Keratinocyte (primary cell): ENCODE results near the gene RLBP1. TPM values are rescaled to one million over a fixed set of nuclear protein-coding genes. Genes with fewer than 3 reads are reported as not detected.

ENCODE experiments used
- DNase-seq: peaks from one replicate; pipeline ENCODE4 v3.0.0-alpha.2; 2011; ENCODE audit warnings: low read depth, missing footprints, low spot score
- FAIRE-seq: peaks from 2 replicates; lab custom pipeline; 2011; peaks lifted over from hg19 to GRCh38; lab: Jason Lieb, UNC
- H2AFZ ChIP-seq: 2 replicates; pipeline ENCODE4 v1.6.0; 2012; ENCODE audit warnings: low read length, control low read depth, inconsistent platforms; ENCODE audit not compliant: control insufficient read depth
- H3K27ac ChIP-seq: 2 replicates; pipeline ENCODE4 v1.5.1; 2011; ENCODE audit warnings: low read length; ENCODE audit not compliant: control insufficient read depth, insufficient read depth
- H3K27me3 ChIP-seq: 3 replicates; pipeline ENCODE4 v1.6.0; 2011; ENCODE audit warnings: low read length; ENCODE audit not compliant: control insufficient read depth, insufficient read depth; ENCODE audit errors: extremely low read depth
- H3K36me3 ChIP-seq, 2 experiments: 2 replicates in 1 of 2; 3 replicates in 1 of 2; pipeline ENCODE4 v1.5.1; 2011; ENCODE audit warnings: low read length in 2 of 2, mild to moderate bottlenecking in 1 of 2; ENCODE audit not compliant: control insufficient read depth in 2 of 2, insufficient read depth in 2 of 2; ENCODE audit errors: extremely low read depth in 1 of 2
- H3K4me1 ChIP-seq: 3 replicates; pipeline ENCODE4 v1.5.1; 2011; ENCODE audit warnings: low read length; ENCODE audit not compliant: control insufficient read depth, insufficient read depth; ENCODE audit errors: extremely low read depth
- H3K4me2 ChIP-seq: 3 replicates; pipeline ENCODE4 v1.6.0; 2011; ENCODE audit warnings: low read depth, low read length; ENCODE audit not compliant: control insufficient read depth, insufficient read depth; ENCODE audit errors: extremely low read depth
- H3K4me3 ChIP-seq, 3 experiments: fragments of 200-600 bp in 1 of 3; sonication (generic) in 1 of 3; 2 replicates in 2 of 3; 3 replicates in 1 of 3; pipeline ENCODE4 v1.5.1; 2011 to 2016; ENCODE audit warnings: low read length in 3 of 3, mild to moderate bottlenecking in 3 of 3, control low read depth in 2 of 3, inconsistent platforms in 1 of 3, low read depth in 1 of 3, mixed read lengths in 1 of 3, mixed run types in 1 of 3, moderate library complexity in 1 of 3; ENCODE audit not compliant: control insufficient read depth in 2 of 3, insufficient read depth in 2 of 3; ENCODE audit errors: extremely low read depth in 1 of 3
- H3K79me2 ChIP-seq: 2 replicates; pipeline ENCODE4 v1.6.0; 2012; ENCODE audit warnings: low read length; ENCODE audit not compliant: control insufficient read depth, insufficient read depth
- H3K9ac ChIP-seq: 3 replicates; pipeline ENCODE4 v1.6.0; 2011; ENCODE audit warnings: low read length; ENCODE audit not compliant: control insufficient read depth, insufficient read depth; ENCODE audit errors: extremely low read depth
- H3K9me1 ChIP-seq: 3 replicates; pipeline ENCODE4 v1.6.0; 2011; ENCODE audit warnings: low read length; ENCODE audit not compliant: control insufficient read depth, insufficient read depth; ENCODE audit errors: extremely low read depth
- H3K9me3 ChIP-seq: 2 replicates; pipeline ENCODE4 v1.5.1; 2012; ENCODE audit warnings: low read depth, low read length; ENCODE audit not compliant: control insufficient read depth
- H4K20me1 ChIP-seq: 3 replicates; pipeline ENCODE4 v1.6.0; 2011; ENCODE audit warnings: low read length; ENCODE audit not compliant: control insufficient read depth, insufficient read depth; ENCODE audit errors: extremely low read depth
- EZH2 ChIP-seq: IDR thresholded peaks from one replicate; pipeline ENCODE4 v1.6.1; 2012; ENCODE audit warnings: inconsistent platforms, mild to moderate bottlenecking, low read length, moderate library complexity
- dilution Hi-C: fragments of 300-500 bp; cut with MboI; formaldehyde crosslinking; loops from one replicate; pipeline ENCODE4 v1.7.0; 2020; ENCODE audit warnings: low sequenced_read_pairs; ENCODE audit not compliant: extremely low pct_ligation_motif_present
- polyA plus RNA-seq, 5 experiments: library from polyadenylated mRNA; depleted of rRNA in 3 of 5; stranded (reverse) in 3 of 5; stranded (forward) in 1 of 5; unstranded in 1 of 5; fragments of >200 nt; gene quantifications; 1 replicate in 1 of 5; 2 replicates in 3 of 5; 3 replicates in 1 of 5; pipeline versions ENCODE4 v1.2.1 to v1.2.3, GENCODE V29; 2011 to 2012; ENCODE audit warnings: missing spikeins in 2 of 5, low read depth in 1 of 5, low replicate concordance in 1 of 5
- TF ChIP-seq, protein P1 (sequence below), 3 experiments: IDR thresholded peaks in 1 of 3; conservative IDR thresholded peaks in 1 of 3; optimal IDR thresholded peaks in 1 of 3; 2 replicates in 2 of 3; 3 replicates in 1 of 3; pipeline versions ENCODE3 to v1.5.1; 2011; ENCODE audit warnings: low read length in 3 of 3, mild to moderate bottlenecking in 3 of 3, moderate library complexity in 2 of 3, control low read depth in 1 of 3, inconsistent platforms in 1 of 3; ENCODE audit not compliant: insufficient read depth in 2 of 3; ENCODE audit errors: extremely low read depth in 1 of 3

Gene RLBP1
- polyA plus RNA-seq, 1 donor (not counting 4 experiments of a cell fraction or from before 2014, with no cell fraction given) = not detected

DNA sequence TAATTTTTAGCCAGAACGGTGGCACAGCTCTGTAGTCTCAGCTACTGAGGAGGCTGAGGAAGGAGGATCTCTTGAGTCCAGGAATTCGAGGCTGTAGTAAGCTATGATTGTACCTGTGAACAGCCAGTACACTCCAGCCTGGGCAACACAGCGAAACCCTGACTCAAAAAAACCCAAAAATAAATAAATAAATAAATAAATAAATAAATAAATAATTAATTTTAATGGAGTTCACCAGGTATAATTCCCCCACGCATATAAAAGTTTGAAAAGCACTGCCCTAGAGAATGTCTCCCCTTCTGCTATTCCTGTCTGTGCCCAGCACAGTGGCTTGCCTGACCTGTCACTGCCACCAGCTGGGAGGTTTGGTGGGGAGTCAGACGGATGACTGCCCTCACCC is 4.2 kb upstream of the RLBP1 start:
- peaks cover 1% of the 10 kb centered on the region for H3K27me3 ChIP-seq
- no peak overlapping the region for H3K9ac ChIP-seq
- dilution Hi-C loops = no loop called here
- no peak overlapping the region for H2AFZ ChIP-seq
- H3K4me1 ChIP-seq = no peaks in the 10 kb centered on the region
- TF ChIP-seq EZH2 = no peak
- TF ChIP-seq, protein P1, sequence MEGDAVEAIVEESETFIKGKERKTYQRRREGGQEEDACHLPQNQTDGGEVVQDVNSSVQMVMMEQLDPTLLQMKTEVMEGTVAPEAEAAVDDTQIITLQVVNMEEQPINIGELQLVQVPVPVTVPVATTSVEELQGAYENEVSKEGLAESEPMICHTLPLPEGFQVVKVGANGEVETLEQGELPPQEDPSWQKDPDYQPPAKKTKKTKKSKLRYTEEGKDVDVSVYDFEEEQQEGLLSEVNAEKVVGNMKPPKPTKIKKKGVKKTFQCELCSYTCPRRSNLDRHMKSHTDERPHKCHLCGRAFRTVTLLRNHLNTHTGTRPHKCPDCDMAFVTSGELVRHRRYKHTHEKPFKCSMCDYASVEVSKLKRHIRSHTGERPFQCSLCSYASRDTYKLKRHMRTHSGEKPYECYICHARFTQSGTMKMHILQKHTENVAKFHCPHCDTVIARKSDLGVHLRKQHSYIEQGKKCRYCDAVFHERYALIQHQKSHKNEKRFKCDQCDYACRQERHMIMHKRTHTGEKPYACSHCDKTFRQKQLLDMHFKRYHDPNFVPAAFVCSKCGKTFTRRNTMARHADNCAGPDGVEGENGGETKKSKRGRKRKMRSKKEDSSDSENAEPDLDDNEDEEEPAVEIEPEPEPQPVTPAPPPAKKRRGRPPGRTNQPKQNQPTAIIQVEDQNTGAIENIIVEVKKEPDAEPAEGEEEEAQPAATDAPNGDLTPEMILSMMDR (optimal IDR thresholded peaks at IDR 0.05 in 1 of 3, IDR thresholded peaks at IDR 0.05 in 1 of 3, conservative IDR thresholded peaks at IDR 0.05 in 1 of 3; ENCODE audit: extremely low read depth in 1 of 3, insufficient read depth in 2 of 3, low read length in 3 of 3) = no peak
- no peaks in the 10 kb centered on the region for H3K9me3 ChIP-seq
- no peak overlapping the region for H3K27ac ChIP-seq
- no peaks in the 10 kb centered on the region for H3K36me3 ChIP-seq
- H3K79me2 ChIP-seq = no peaks in the 10 kb centered on the region
- H3K4me2 ChIP-seq = no peak overlapping the region
- DNase-seq (no peak), FAIRE-seq (no peak)
- no peak overlapping the region for H3K4me3 ChIP-seq
- no peaks in the 10 kb centered on the region for H4K20me1 ChIP-seq
- H3K9me1 ChIP-seq = no peaks in the 10 kb centered on the region

DNA sequence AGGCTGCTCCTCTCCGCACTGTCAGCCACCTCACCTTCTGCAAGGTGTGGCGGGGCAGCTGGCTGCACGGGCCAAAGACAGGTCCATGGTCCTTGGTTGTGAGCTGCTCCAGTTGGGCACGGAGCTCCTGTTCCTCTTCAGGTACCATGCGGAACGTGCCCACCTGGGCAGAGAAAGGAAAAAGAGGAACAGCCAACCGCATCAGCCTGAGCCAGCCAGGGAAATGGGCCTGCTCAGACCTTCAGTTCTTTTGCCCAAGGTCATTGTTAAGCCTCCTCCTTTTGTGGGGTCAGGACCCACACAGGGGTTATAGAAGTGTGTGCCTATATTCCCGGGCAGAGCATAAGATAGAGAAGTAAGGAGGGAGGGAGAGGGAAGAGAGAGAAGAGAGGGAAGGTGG is 2.8 kb downstream of the RLBP1 start:
- TF ChIP-seq EZH2 = no peak
- TF ChIP-seq, protein P1 (optimal IDR thresholded peaks at IDR 0.05 in 1 of 3, IDR thresholded peaks at IDR 0.05 in 1 of 3, conservative IDR thresholded peaks at IDR 0.05 in 1 of 3; ENCODE audit: extremely low read depth in 1 of 3, insufficient read depth in 2 of 3, low read length in 3 of 3) = no peak
- Histone ChIP-seq H3K27me3 (peaks cover 16% of the 10 kb centered on the region), H3K27ac (no peak overlapping the region), H3K9me3 (no peaks in the 10 kb centered on the region), H4K20me1 (no peaks in the 10 kb centered on the region), H3K4me3 (no peak overlapping the region), H3K4me1 (no peaks in the 10 kb centered on the region), H3K9ac (no peak overlapping the region), H3K9me1 (no peaks in the 10 kb centered on the region), H2AFZ (no peak overlapping the region), H3K79me2 (no peaks in the 10 kb centered on the region), H3K4me2 (no peak overlapping the region), H3K36me3 (no peaks in the 10 kb centered on the region)
- DNase-seq = no peak
- no peak for FAIRE-seq
- dilution Hi-C loops = no loop called here
